ENCODE results near the gene ZNF133.

DNA sequence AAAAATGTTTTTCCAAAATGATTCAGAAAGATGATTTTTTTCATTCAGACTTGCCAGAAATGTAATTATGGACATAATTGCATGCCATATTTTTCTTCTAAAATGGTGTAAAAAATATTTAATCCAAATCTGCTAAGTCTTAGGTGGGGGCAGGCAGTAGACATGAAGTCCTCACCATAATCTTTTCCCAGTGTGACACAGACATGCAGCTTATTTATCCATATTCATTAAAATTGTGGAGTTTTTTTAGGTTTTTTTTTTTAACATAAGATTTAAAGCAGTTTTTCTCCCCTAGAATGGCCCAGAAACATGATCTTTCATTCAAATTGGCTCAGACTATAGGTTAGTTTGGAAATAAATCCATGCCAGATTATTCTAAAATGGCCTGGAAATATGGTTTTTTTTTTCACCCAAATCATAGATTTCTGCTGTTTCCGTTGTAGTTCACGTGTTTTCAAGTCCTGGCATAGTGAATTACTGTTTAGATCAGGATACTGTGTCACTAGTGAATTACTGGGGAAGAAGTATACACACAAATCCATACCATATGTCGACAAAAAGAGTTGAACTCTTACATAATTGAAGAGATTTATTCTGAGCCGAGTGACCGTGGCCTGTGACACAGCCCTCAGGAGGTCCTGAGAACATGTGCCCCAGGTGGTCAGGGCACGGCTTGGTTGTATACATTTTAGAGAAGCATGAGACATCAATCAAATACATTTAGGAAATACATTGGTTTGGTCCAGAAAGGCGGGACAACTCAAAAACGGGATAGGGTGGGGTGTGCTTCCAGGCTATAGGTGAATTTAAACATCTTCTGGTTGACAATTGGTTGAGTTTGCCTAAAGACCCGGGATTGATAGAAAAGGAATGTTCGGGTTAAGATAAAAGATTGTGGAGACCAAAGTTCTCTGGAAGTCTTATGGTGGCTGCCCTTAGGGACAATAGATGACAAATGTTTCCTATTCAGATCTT is 33.9 kb downstream of the ZNF133 start:
- TF ChIP-seq, protein P1, sequence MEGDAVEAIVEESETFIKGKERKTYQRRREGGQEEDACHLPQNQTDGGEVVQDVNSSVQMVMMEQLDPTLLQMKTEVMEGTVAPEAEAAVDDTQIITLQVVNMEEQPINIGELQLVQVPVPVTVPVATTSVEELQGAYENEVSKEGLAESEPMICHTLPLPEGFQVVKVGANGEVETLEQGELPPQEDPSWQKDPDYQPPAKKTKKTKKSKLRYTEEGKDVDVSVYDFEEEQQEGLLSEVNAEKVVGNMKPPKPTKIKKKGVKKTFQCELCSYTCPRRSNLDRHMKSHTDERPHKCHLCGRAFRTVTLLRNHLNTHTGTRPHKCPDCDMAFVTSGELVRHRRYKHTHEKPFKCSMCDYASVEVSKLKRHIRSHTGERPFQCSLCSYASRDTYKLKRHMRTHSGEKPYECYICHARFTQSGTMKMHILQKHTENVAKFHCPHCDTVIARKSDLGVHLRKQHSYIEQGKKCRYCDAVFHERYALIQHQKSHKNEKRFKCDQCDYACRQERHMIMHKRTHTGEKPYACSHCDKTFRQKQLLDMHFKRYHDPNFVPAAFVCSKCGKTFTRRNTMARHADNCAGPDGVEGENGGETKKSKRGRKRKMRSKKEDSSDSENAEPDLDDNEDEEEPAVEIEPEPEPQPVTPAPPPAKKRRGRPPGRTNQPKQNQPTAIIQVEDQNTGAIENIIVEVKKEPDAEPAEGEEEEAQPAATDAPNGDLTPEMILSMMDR (IDR thresholded peaks at IDR 0.05; ENCODE audit: low read length), result no peak
- TF ChIP-seq EZH2 (optimal IDR thresholded peaks at IDR 0.05; ENCODE audit: low read depth, low read length), result no peak

Measured in MM.1S (cell line).